SJCRH30 (cell line): ENCODE results near the gene SEMA3E. TPM values are rescaled to one million over a fixed set of nuclear protein-coding genes. Genes with fewer than 3 reads are reported as not detected.

Source experiments
- DNase-seq, 2 experiments: peaks; one replicate each; pipeline ENCODE4 v3.0.0-alpha.2; 2015 to 2020
- H3K27ac ChIP-seq: fragments of 250-450 bp; sonication (Bioruptor Pico); 2 replicates; pipeline ENCODE4 v1.5.1; 2020; ENCODE audit warnings: mild to moderate bottlenecking, moderate library complexity
- H3K27me3 ChIP-seq: fragments of 250-450 bp; sonication (Bioruptor Pico); 2 replicates; pipeline ENCODE4 v1.5.1; 2020; ENCODE audit warnings: mild to moderate bottlenecking, moderate library complexity
- H3K36me3 ChIP-seq: fragments of 250-450 bp; sonication (Bioruptor Pico); 2 replicates; pipeline ENCODE4 v1.5.1; 2020; ENCODE audit warnings: mild to moderate bottlenecking, moderate library complexity
- H3K4me1 ChIP-seq: fragments of 250-450 bp; sonication (Bioruptor Pico); 2 replicates; pipeline ENCODE4 v1.5.1; 2020; ENCODE audit warnings: mild to moderate bottlenecking, moderate library complexity
- H3K4me3 ChIP-seq: fragments of 250-450 bp; sonication (Bioruptor Pico); 2 replicates; pipeline ENCODE4 v1.5.1; 2020; ENCODE audit warnings: mild to moderate bottlenecking, moderate library complexity
- H3K9me3 ChIP-seq: fragments of 250-450 bp; sonication (Bioruptor Pico); replicated peaks from 2 replicates; pipeline ENCODE4 v1.5.1; 2020; ENCODE audit warnings: mild to moderate bottlenecking, moderate library complexity
- total RNA-seq: library from RNA; depleted of rRNA; stranded (reverse); fragments of >200 nt; shearing (Covaris generic); gene quantifications from 2 replicates; pipeline ENCODE4 v1.2.3, GENCODE V29; 2014

The SEMA3E gene
- total RNA-seq, 1 experiment from 2014 or later = 0.53 TPM

- peaks cover 5% of the 10 kb centered on the region; the same call in 1 of the 2 replicates for H3K9me3 ChIP-seq
- H3K27ac ChIP-seq = no peak overlapping the region
- no peaks in the 10 kb centered on the region for H3K27me3 ChIP-seq
- no peak overlapping the region for H3K4me3 ChIP-seq
- H3K4me1 ChIP-seq = no peaks in the 10 kb centered on the region; the same call in 1 of the 2 replicates
- DNase-seq = no peak
- no peaks in the 10 kb centered on the region for H3K36me3 ChIP-seq
Measured at GRCh38 chr7:83610649-83611304, 38.2 kb downstream of the SEMA3E start.

- no peaks in the 10 kb centered on the region; the same call in 1 of the 2 replicates for H3K4me1 ChIP-seq
- no peaks in the 10 kb centered on the region for H3K36me3 ChIP-seq
- no peak for DNase-seq
- H3K27me3 ChIP-seq = no peaks in the 10 kb centered on the region
- H3K4me3 ChIP-seq = no peak overlapping the region
- H3K9me3 ChIP-seq = peaks cover 6% of the 10 kb centered on the region; the same call in 1 of the 2 replicates
- no peak overlapping the region for H3K27ac ChIP-seq
Measured at GRCh38 chr7:83608716-83609115, 40.2 kb downstream of the SEMA3E start.

- Histone ChIP-seq H3K4me3 (no peak overlapping the region), H3K9me3 (peaks cover 6% of the 10 kb centered on the region; the same call in 1 of the 2 replicates), H3K27ac (no peak overlapping the region), H3K36me3 (no peaks in the 10 kb centered on the region), H3K27me3 (no peaks in the 10 kb centered on the region), H3K4me1 (peaks cover 9% of the 10 kb centered on the region)
- DNase-seq = no peak
Measured at GRCh38 chr7:83603649-83604048, 45.3 kb downstream of the SEMA3E start.

GRCh38 chr7:83599131-83599530 is 49.8 kb downstream of the SEMA3E start:
- H3K4me3 ChIP-seq = no peak overlapping the region
- no peaks in the 10 kb centered on the region for H3K36me3 ChIP-seq
- no peaks in the 10 kb centered on the region for H3K9me3 ChIP-seq
- DNase-seq = peak in 1 of 2 experiments; percentile 54
- H3K27me3 ChIP-seq = no peaks in the 10 kb centered on the region
- H3K4me1 ChIP-seq = peaks cover 9% of the 10 kb centered on the region
- peak overlapping the region; percentile 6; the same call in 1 of the 2 replicates for H3K27ac ChIP-seq

GRCh38 chr7:83593921-83594475 is 54.9 kb downstream of the SEMA3E start:
- no peak overlapping the region for H3K4me3 ChIP-seq
- H3K27me3 ChIP-seq = no peaks in the 10 kb centered on the region
- no peak overlapping the region for H3K27ac ChIP-seq
- H3K4me1 ChIP-seq = peaks cover 3% of the 10 kb centered on the region; the same call in 1 of the 2 replicates
- no peak for DNase-seq
- no peaks in the 10 kb centered on the region for H3K36me3 ChIP-seq
- no peaks in the 10 kb centered on the region for H3K9me3 ChIP-seq

GRCh38 chr7:83588602-83589240 is 60.2 kb downstream of the SEMA3E start:
- no peaks in the 10 kb centered on the region for H3K27me3 ChIP-seq
- H3K27ac ChIP-seq = no peak overlapping the region
- no peak for DNase-seq
- H3K4me1 ChIP-seq = no peaks in the 10 kb centered on the region
- no peak overlapping the region for H3K4me3 ChIP-seq
- H3K9me3 ChIP-seq = no peaks in the 10 kb centered on the region
- H3K36me3 ChIP-seq = no peaks in the 10 kb centered on the region

- no peaks in the 10 kb centered on the region for H3K9me3 ChIP-seq
- H3K27me3 ChIP-seq = no peaks in the 10 kb centered on the region
- no peak overlapping the region for H3K27ac ChIP-seq
- no peak for DNase-seq
- H3K4me3 ChIP-seq = no peak overlapping the region
- H3K4me1 ChIP-seq = no peaks in the 10 kb centered on the region
- H3K36me3 ChIP-seq = no peaks in the 10 kb centered on the region
Measured at GRCh38 chr7:83586281-83586680, 62.7 kb downstream of the SEMA3E start.

GRCh38 chr7:83581667-83582435 is 67.1 kb downstream of the SEMA3E start:
- no peaks in the 10 kb centered on the region for H3K27me3 ChIP-seq
- H3K4me1 ChIP-seq = peaks cover 5% of the 10 kb centered on the region
- no peak overlapping the region for H3K4me3 ChIP-seq
- no peak overlapping the region for H3K27ac ChIP-seq
- H3K9me3 ChIP-seq = no peaks in the 10 kb centered on the region
- H3K36me3 ChIP-seq = no peaks in the 10 kb centered on the region
- DNase-seq = no peak

- no peaks in the 10 kb centered on the region for H3K9me3 ChIP-seq
- no peak overlapping the region for H3K4me3 ChIP-seq
- no peak overlapping the region for H3K27ac ChIP-seq
- H3K4me1 ChIP-seq = peaks cover 17% of the 10 kb centered on the region
- H3K27me3 ChIP-seq = no peaks in the 10 kb centered on the region
- H3K36me3 ChIP-seq = no peaks in the 10 kb centered on the region
- no peak for DNase-seq
Measured at GRCh38 chr7:83579740-83580139, 69.2 kb downstream of the SEMA3E start.

GRCh38 chr7:83575436-83575835 is 73.5 kb downstream of the SEMA3E start:
- H3K4me3 ChIP-seq = 0 out of 2 replicates have a peak overlapping the region, but pooled peaks have one; percentile 2
- H3K36me3 ChIP-seq = no peaks in the 10 kb centered on the region

GRCh38 chr7:83574616-83575015 is 74.3 kb downstream of the SEMA3E start:
- Histone ChIP-seq H3K9me3 (no peaks in the 10 kb centered on the region), H3K27me3 (no peaks in the 10 kb centered on the region), H3K36me3 (no peaks in the 10 kb centered on the region), H3K4me3 (no peak overlapping the region), H3K27ac (peak overlapping the region; percentile 58; the same call in 1 of the 2 replicates), H3K4me1 (peaks cover 17% of the 10 kb centered on the region)
- peak; percentile 41 to 54 for DNase-seq

More at GRCh38 chr7:83575436-83575835, 73.5 kb downstream of the SEMA3E start:
- peaks cover 20% of the 10 kb centered on the region for H3K4me1 ChIP-seq
- peak overlapping the region; percentile 58 for H3K27ac ChIP-seq
- H3K9me3 ChIP-seq = no peaks in the 10 kb centered on the region
- peak; percentile 14 to 64 for DNase-seq
- H3K27me3 ChIP-seq = no peaks in the 10 kb centered on the region

GRCh38 chr7:83562960-83563359 is 86.0 kb downstream of the SEMA3E start:
- no peaks in the 10 kb centered on the region for H3K27me3 ChIP-seq
- no peak for DNase-seq
- no peak overlapping the region for H3K27ac ChIP-seq
- no peaks in the 10 kb centered on the region for H3K36me3 ChIP-seq
- H3K4me1 ChIP-seq = peaks cover 11% of the 10 kb centered on the region; the same call in 1 of the 2 replicates
- H3K9me3 ChIP-seq = peaks cover 6% of the 10 kb centered on the region; the same call in 1 of the 2 replicates
- no peak overlapping the region for H3K4me3 ChIP-seq

GRCh38 chr7:83562289-83562688 is 86.7 kb downstream of the SEMA3E start:
- Histone ChIP-seq H3K27me3 (no peaks in the 10 kb centered on the region), H3K27ac (no peak overlapping the region), H3K4me3 (no peak overlapping the region), H3K36me3 (no peaks in the 10 kb centered on the region), H3K9me3 (peaks cover 6% of the 10 kb centered on the region; the same call in 1 of the 2 replicates), H3K4me1 (peaks cover 11% of the 10 kb centered on the region; the same call in 1 of the 2 replicates)
- no peak for DNase-seq

- Histone ChIP-seq H3K27me3 (no peaks in the 10 kb centered on the region), H3K4me1 (peaks cover 11% of the 10 kb centered on the region; the same call in 1 of the 2 replicates), H3K27ac (no peak overlapping the region), H3K9me3 (peaks cover 8% of the 10 kb centered on the region; the same call in 1 of the 2 replicates), H3K4me3 (no peak overlapping the region), H3K36me3 (no peaks in the 10 kb centered on the region)
- DNase-seq = no peak
Measured at GRCh38 chr7:83559887-83560286, 89.1 kb downstream of the SEMA3E start.
